ENCODE results near the gene VAV1. TPM values are rescaled to one million over a fixed set of nuclear protein-coding genes. Genes with fewer than 3 reads are reported as not detected.

VAV1 gene
- polyA plus RNA-seq, 2 of the 4 experiments (the other 2 are of a cell fraction) = 5.6 to 7.5 TPM

- no peak for TF ChIP-seq MAZ (IDR thresholded peaks at IDR 0.05; ENCODE audit: borderline replicate concordance, low read depth, low read length)
These were observed 59.9 kb downstream of the VAV1 start (continued) for GRCh38 chr19:6832412-6832811.

- Histone ChIP-seq H3K9me3 (no peaks in the 10 kb centered on the region), H3K4me3 (no peak overlapping the region), H3K4me2 (no peak overlapping the region), H3K27ac (no peak overlapping the region), H3K4me1 (no peaks in the 10 kb centered on the region)
- no peak for ATAC-seq
- POLR2A ChIA-PET = no interaction called here
- no peak for FAIRE-seq
- DNase-seq (ENCODE audit: low read depth in 1 of 2, low spot score in 1 of 2) = no peak
- TF ChIP-seq CHD4 (IDR thresholded peaks at IDR 0.05; ENCODE audit: borderline replicate concordance) (no peak), MAFK (IDR thresholded peaks at IDR 0.05; ENCODE audit: partially characterized antibody) (no peak), TFCP2L1 (CRISPR knock-in tag; IDR thresholded peaks at IDR 0.05) (no peak), ELK1 (IDR thresholded peaks at IDR 0.05; ENCODE audit: low read depth, low read length) (no peak), HEYL (CRISPR knock-in tag; IDR thresholded peaks at IDR 0.05) (no peak), MYC (IDR thresholded peaks at IDR 0.05; ENCODE audit: borderline replicate concordance, low read length) (no peak), EHF (CRISPR knock-in tag; IDR thresholded peaks at IDR 0.05) (no peak), RCOR1 (IDR thresholded peaks at IDR 0.05; ENCODE audit: low read depth, low read length) (no peak), FOSL2 (IDR thresholded peaks at IDR 0.05) (no peak), FOSL2 (CRISPR knock-in tag; IDR thresholded peaks at IDR 0.05) (no peak), ZNF302 (CRISPR knock-in tag; IDR thresholded peaks at IDR 0.05) (no peak)
- WGBS (ENCODE audit: missing lambda C conversion rate) = 90% methylated on average over 15 of the region's 16 CpGs
- CTCF ChIA-PET = interaction anchor here (0.6 kb wide), 1 partner anchor 50 kb away, joined by 4 read pairs; no protein-coding TSS in a partner anchor
These were observed 60.8 kb downstream of the VAV1 start for GRCh38 chr19:6833166-6833790.

- ATAC-seq (no peak), FAIRE-seq (no peak), DNase-seq (ENCODE audit: low read depth in 1 of 2, low spot score in 1 of 2) (no peak)
- ChIA-PET POLR2A (interaction anchor here (0.5 kb wide), 1 partner anchor 275 kb away, joined by 7 read pairs; no protein-coding TSS in a partner anchor), CTCF (no interaction called here)
- no peaks in the 10 kb centered on the region for H3K9me3 ChIP-seq
- H3K4me3 ChIP-seq = no peak overlapping the region
- no peaks in the 10 kb centered on the region for H3K4me1 ChIP-seq
- no peak for TF ChIP-seq JUN (IDR thresholded peaks at IDR 0.05)
- TF ChIP-seq HEYL (CRISPR knock-in tag; IDR thresholded peaks at IDR 0.05) = no peak
- no peak for TF ChIP-seq E2F6 (IDR thresholded peaks at IDR 0.05; ENCODE audit: borderline replicate concordance, low read depth)
- TF ChIP-seq CBX2 (IDR thresholded peaks at IDR 0.05; ENCODE audit: borderline replicate concordance, low read depth) = no peak
- TF ChIP-seq JUNB (IDR thresholded peaks at IDR 0.05) = no peak
- TF ChIP-seq NR3C1 (IDR thresholded peaks at IDR 0.05) = no peak
- TF ChIP-seq HOXB5 (CRISPR knock-in tag; IDR thresholded peaks at IDR 0.05) = no peak
- TF ChIP-seq ATOH8 (CRISPR knock-in tag; IDR thresholded peaks at IDR 0.05; ENCODE audit: low read depth) = no peak
- TF ChIP-seq ZFP36 (IDR thresholded peaks at IDR 0.05; ENCODE audit: borderline replicate concordance, partially characterized antibody) = no peak
- TF ChIP-seq CHD4 (IDR thresholded peaks at IDR 0.05; ENCODE audit: borderline replicate concordance) = no peak
- TF ChIP-seq KDM5A (IDR thresholded peaks at IDR 0.05) = no peak
- TF ChIP-seq ZNF302 (CRISPR knock-in tag; IDR thresholded peaks at IDR 0.05) = no peak
- no peak for TF ChIP-seq HES2 (IDR thresholded peaks at IDR 0.05)
- no peak for TF ChIP-seq CBX8 (IDR thresholded peaks at IDR 0.05)
- no peak for TF ChIP-seq RFX5 (IDR thresholded peaks at IDR 0.05)
- no peak for TF ChIP-seq MAFK (IDR thresholded peaks at IDR 0.05; ENCODE audit: partially characterized antibody)
- TF ChIP-seq KDM1A (IDR thresholded peaks at IDR 0.05; ENCODE audit: low read depth) = no peak
- no peak for TF ChIP-seq HMGXB4 (CRISPR knock-in tag; IDR thresholded peaks at IDR 0.05; ENCODE audit: borderline replicate concordance)
- TF ChIP-seq ELK1 (IDR thresholded peaks at IDR 0.05; ENCODE audit: low read depth, low read length) = no peak
- TF ChIP-seq RCOR1 (IDR thresholded peaks at IDR 0.05; ENCODE audit: low read depth, low read length) = no peak
- WGBS (ENCODE audit: missing lambda C conversion rate) = 91% methylated on average over 2 of the region's 2 CpGs
- no peak overlapping the region for H3K27ac ChIP-seq
- H3K4me2 ChIP-seq = no peak overlapping the region
These were observed 61.9 kb downstream of the VAV1 start for GRCh38 chr19:6834433-6834832.

Data from A549 (cell line).